Activated T-helper 1 cell treated with anti-CD3 and anti-CD28 coated beads, Interleukin-12 subunit alpha, Interleukin-12 subunit beta, Interleukin-2, Interleukin-4 antibody, amounts not matched to agents 30 ng/mL and 10 ng/mL and 1 ng/mL, durations not matched to agents 14 hours and 24 hours and 36 hours (primary cell): ENCODE results near the gene MEN1. TPM values are rescaled to one million over a fixed set of nuclear protein-coding genes. Genes with fewer than 3 reads are reported as not detected.
A peak's percentile ranks its signal among the peaks of the same experiment; 100 is the strongest.

Experiments used
- DNase-seq: peaks from one replicate; pipeline ENCODE4 v3.0.0; 2021; ENCODE audit warnings: low spot score
- H3K27ac Mint-ChIP-seq: one replicate; pipeline ENCODE4 v1.8.0; 2021; ENCODE audit warnings: mild to moderate bottlenecking, mixed read lengths
- H3K27me3 Mint-ChIP-seq: one replicate; pipeline ENCODE4 v1.8.0; 2022; ENCODE audit warnings: mild to moderate bottlenecking, moderate library complexity, mixed read lengths; ENCODE audit not compliant: insufficient read depth
- H3K36me3 Mint-ChIP-seq: one replicate; pipeline ENCODE4 v1.8.0; 2021; ENCODE audit warnings: low read depth, mixed read lengths
- H3K4me1 Mint-ChIP-seq: one replicate; pipeline ENCODE4 v1.8.0; 2021; ENCODE audit warnings: low read depth, mixed read lengths
- H3K4me3 Mint-ChIP-seq: one replicate; pipeline ENCODE4 v1.8.0; 2021; ENCODE audit warnings: mild to moderate bottlenecking, moderate library complexity, mixed read lengths
- H3K9me3 Mint-ChIP-seq: one replicate; pipeline ENCODE4 v1.8.0; 2021; ENCODE audit warnings: mixed read lengths
- intact Hi-C: fragments of 100-400 bp; cut with micrococcal nuclease; formaldehyde crosslinking; loops from one replicate; pipeline ENCODE4 v1.15.1; 2024
- total RNA-seq: library from RNA; stranded (reverse); gene quantifications from 2 replicates; pipeline ENCODE4 v1.2.3, GENCODE V29; 2022

MEN1 gene
- total RNA-seq, 1 donor from 2014 or later: 43.8 TPM

- Mint-ChIP-seq H3K9me3 (no peaks in the 10 kb centered on the region), H3K27ac (peak overlapping the region; percentile 88), H3K4me1 (peaks cover 87% of the 10 kb centered on the region), H3K36me3 (peaks cover 67% of the 10 kb centered on the region), H3K27me3 (no peaks in the 10 kb centered on the region), H3K4me3 (peak overlapping the region; percentile 80)
- intact Hi-C loops: loop anchor here (1.0 kb wide), 2 partner anchors 8 to 19 kb away; no protein-coding TSS in a partner anchor
- DNase-seq: peak; percentile 44
Measured at GRCh38 chr11:64764040-64764611, 46.2 kb downstream of the MEN1 start.

DNA sequence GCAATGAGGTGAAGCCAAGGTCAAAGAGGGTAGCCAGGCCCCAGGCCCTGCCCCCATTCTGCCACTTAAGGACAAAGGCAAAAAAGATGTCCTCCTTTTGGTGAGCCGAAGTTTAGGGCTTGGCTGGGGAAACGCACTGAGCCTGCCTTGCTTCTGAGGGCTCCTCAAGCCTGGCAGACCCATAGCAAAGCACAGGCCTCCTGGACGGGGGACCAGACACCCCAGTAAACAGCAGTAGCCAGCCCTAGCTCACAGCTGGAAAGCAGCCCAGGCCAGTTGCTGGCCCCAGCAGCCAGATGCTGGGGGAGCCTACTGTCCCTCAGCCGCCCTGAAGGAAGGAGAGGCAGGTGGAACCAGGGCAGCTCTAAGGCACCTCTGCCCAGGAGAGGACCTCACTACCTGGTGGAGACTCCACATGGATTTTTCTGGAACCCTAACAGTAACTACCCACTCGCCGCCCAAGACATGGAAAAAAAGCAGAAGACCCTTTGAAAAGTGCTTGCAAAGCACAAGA lies 46.8 kb downstream of the MEN1 start:
- intact Hi-C loops: loop anchor here (1.0 to 2.0 kb wide), 3 partner anchors 9 to 18 kb away; no protein-coding TSS in a partner anchor
- Mint-ChIP-seq H3K27me3 (no peaks in the 10 kb centered on the region), H3K36me3 (peaks cover 62% of the 10 kb centered on the region), H3K27ac (peak overlapping the region; percentile 88), H3K9me3 (no peaks in the 10 kb centered on the region), H3K4me3 (peak overlapping the region; percentile 80), H3K4me1 (peaks cover 83% of the 10 kb centered on the region)
- DNase-seq: no peak

DNA sequence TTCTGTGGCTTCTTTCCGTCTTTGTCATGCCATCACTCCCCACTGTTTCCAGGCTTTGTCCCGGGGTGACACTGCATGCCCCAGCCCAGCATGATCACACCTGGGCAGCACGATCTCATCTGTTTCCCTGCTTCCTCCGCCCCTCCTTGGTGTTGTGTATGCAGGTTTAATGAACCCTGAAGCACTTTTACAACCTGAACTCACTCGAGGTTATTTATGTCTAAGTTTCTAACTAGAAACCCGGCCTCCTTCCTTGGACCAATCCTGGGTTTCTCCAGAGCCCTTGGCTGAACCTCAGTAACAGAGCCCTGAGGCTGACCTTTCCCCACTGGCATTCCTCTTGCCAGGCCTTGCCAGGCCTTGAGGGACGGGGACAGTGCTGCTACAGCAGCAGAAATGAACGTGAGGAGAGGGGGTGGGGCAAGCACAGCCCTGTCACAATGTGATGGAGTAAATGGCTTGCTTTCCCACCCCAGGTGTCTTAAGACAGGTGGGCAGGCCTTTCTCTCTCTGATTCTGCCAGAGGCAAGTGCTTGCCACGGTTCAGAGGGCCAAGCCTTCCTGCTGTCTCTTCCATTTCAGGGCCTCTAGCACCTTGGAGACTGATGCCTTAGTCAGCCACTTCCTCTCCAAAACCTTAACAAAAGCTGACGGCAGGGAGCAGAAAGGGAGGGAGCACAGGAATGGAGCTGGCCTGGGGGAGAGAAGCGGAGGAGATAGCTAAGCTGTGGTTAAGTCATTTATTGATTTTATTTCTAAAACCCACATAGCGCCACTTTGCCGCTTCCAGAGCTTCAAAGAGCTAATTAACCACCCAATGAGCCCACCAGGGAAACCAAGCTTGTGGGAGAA lies 47.5 kb downstream of the MEN1 start:
- Mint-ChIP-seq H3K36me3 (peaks cover 55% of the 10 kb centered on the region), H3K4me1 (peaks cover 77% of the 10 kb centered on the region), H3K27ac (peak overlapping the region; percentile 88), H3K9me3 (no peaks in the 10 kb centered on the region), H3K27me3 (no peaks in the 10 kb centered on the region), H3K4me3 (peak overlapping the region; percentile 78)
- no peak for DNase-seq
- intact Hi-C loops: loop anchor here (2.0 kb wide), 1 partner anchor 14 kb away; no protein-coding TSS in a partner anchor

GRCh38 chr11:64762277-64762673 lies 48.1 kb downstream of the MEN1 start:
- Mint-ChIP-seq H3K9me3 (no peaks in the 10 kb centered on the region), H3K4me3 (peak overlapping the region; percentile 58), H3K36me3 (peaks cover 53% of the 10 kb centered on the region), H3K4me1 (peaks cover 70% of the 10 kb centered on the region), H3K27me3 (no peaks in the 10 kb centered on the region), H3K27ac (peak overlapping the region; percentile 88)
- intact Hi-C loops: loop anchor here (2.0 kb wide), 1 partner anchor 15 kb away; no protein-coding TSS in a partner anchor
- DNase-seq: no peak

DNA sequence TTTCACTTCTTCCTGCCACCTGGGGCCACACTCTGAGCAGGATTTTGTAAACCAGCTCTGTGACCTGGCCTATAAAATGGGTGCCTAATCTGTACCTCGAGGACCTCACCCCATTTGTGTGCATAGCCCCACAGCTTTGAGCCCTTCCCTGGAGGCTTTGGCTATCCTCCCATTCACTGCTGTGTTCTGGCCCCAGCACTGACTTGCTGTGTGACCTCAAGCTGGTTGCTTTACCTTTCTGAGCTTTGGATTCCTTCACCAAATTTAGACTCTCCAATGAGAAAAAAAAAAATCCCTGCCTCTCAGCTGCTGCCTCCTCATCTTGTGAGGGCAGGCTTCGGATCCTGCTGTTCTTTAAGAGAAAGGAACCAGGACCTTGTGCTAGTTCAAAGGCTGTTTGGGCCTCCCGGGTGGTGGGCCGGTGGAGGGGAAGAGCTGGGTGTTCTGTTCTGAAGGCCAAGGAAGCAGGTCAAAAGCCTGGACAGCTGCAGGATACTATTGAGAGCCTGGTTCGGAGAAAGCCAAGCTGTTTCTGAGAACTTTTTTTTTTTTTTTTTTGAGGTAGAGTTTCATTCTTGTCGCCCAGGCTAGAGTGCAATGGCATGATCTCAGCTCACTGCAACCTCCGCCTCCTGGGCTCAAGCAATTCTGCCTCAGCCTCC lies 49.5 kb downstream of the MEN1 start:
- H3K27me3 Mint-ChIP-seq: no peaks in the 10 kb centered on the region
- intact Hi-C loops: no loop called here
- H3K27ac Mint-ChIP-seq: peak overlapping the region; percentile 77
- no peaks in the 10 kb centered on the region for H3K9me3 Mint-ChIP-seq
- peaks cover 48% of the 10 kb centered on the region for H3K36me3 Mint-ChIP-seq
- DNase-seq: no peak
- H3K4me3 Mint-ChIP-seq: peak overlapping the region; percentile 31
- peaks cover 61% of the 10 kb centered on the region for H3K4me1 Mint-ChIP-seq

GRCh38 chr11:64759722-64760719 lies 50.3 kb downstream of the MEN1 start, which contains the start of gene PYGM:
Gene PYGM (minus strand): TSS chr11:64759974. CDS start chr11:64759898, 76 bp downstream.
- intact Hi-C loops: no loop called here
- peak within 1 kb of the TSS; percentile 31 for H3K4me3 Mint-ChIP-seq
- H3K27me3 Mint-ChIP-seq: no peaks in the 10 kb centered on the region
- H3K27ac Mint-ChIP-seq: peak within 1 kb of the TSS; percentile 77
- H3K9me3 Mint-ChIP-seq: no peaks in the 10 kb centered on the region
- DNase-seq: no peak
- H3K36me3 Mint-ChIP-seq: peaks cover 41% of the 10 kb centered on the region
- H3K4me1 Mint-ChIP-seq: peaks cover 54% of the 10 kb centered on the region

GRCh38 chr11:64759131-64759721 lies 51.1 kb downstream of the MEN1 start:
- H3K4me1 Mint-ChIP-seq: peaks cover 46% of the 10 kb centered on the region
- no peak overlapping the region for H3K27ac Mint-ChIP-seq
- no peak overlapping the region for H3K4me3 Mint-ChIP-seq

DNA sequence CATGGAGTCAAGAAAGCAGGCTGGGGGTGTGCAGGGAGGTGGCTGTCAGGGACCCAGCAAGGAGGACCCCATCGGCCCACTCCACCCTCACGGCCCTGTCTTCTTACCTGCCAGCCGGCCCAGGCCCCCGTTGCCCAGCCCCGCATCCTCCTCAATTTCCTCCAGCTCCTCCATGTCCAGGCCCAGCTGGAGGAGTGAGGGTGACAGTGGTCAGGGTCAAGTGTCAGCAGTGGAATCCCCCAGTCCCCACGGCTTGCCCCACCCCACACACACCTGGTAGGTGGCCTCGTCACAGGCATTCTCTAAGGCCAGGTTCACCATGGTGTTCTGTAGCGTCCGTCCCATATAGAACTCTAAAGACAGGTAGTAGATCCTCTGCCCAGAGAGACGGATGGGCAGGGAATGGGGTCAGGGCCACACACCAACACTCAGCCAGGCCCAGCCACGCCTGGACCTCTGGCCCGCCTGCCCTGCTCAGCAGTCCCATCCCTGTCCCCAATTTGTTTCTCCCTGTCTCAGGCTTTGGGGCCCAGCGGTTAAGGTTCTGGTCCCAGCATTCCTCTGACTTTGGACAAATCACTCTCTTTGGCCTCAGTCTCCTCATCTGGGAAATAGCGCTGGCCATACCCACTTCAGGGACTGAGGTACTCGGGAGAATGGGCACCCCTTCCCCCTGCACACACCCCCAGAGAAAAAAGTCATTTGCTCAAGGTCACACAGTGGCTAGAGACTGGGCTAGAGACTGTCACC lies 51.8 kb downstream of the MEN1 start:
- Mint-ChIP-seq H3K4me1 (peaks cover 39% of the 10 kb centered on the region), H3K36me3 (peaks cover 30% of the 10 kb centered on the region), H3K27me3 (no peaks in the 10 kb centered on the region), H3K9me3 (no peaks in the 10 kb centered on the region), H3K27ac (no peak overlapping the region), H3K4me3 (no peak overlapping the region)
- DNase-seq: no peak
- intact Hi-C loops: no loop called here

More at GRCh38 chr11:64759131-64759721, 51.1 kb downstream of the MEN1 start:
- intact Hi-C loops: no loop called here
- no peaks in the 10 kb centered on the region for H3K27me3 Mint-ChIP-seq
- no peak for DNase-seq
- H3K9me3 Mint-ChIP-seq: no peaks in the 10 kb centered on the region
- peaks cover 33% of the 10 kb centered on the region for H3K36me3 Mint-ChIP-seq

DNA sequence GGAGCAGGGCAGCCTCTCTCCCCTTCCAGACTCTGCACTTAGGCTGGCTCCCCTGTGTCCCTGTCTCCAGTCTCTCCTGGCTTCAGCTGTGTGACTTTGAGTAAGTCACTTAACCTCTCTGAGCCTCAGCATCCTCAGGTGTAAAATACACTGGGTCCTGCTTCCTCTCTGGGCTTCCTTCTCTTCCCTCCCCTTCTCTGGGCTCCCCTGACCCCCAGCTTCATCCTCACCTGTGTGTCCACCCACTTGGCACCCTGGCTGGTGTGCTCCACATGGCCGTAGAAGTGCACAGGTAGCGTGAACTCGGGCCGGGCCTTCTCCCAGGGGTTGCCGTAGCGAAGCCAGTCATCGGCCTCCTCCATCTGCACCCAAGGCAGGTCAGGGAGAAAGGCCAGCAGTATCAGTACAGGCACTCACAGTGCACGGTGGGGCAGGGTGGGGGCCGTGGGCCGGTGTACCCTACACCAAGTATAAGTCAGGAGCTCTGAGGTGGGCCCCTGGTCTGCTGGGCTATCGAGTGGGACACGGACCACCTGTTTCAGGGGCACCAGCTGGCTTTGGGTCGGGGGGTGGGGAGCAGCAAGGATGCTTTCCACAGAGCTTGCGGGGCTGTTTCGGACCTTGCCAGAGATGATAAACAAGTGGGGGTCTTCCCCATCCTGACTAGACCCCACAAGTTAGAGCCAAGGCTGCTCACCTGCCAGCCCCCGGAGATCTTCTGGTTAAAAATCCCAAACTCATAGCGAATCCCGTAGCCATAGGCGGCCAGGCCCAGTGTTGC lies 52.6 kb downstream of the MEN1 start:
- Mint-ChIP-seq H3K4me3 (no peak overlapping the region), H3K27me3 (no peaks in the 10 kb centered on the region), H3K27ac (no peak overlapping the region), H3K36me3 (peaks cover 22% of the 10 kb centered on the region), H3K4me1 (peaks cover 34% of the 10 kb centered on the region), H3K9me3 (no peaks in the 10 kb centered on the region)
- intact Hi-C loops: no loop called here
- DNase-seq: no peak

GRCh38 chr11:64755681-64756361 lies 54.5 kb downstream of the MEN1 start:
- Mint-ChIP-seq H3K4me3 (no peak overlapping the region), H3K27me3 (no peaks in the 10 kb centered on the region), H3K9me3 (no peaks in the 10 kb centered on the region), H3K27ac (no peak overlapping the region), H3K36me3 (peaks cover 17% of the 10 kb centered on the region), H3K4me1 (peaks cover 28% of the 10 kb centered on the region)
- DNase-seq: no peak
- intact Hi-C loops: no loop called here
